MCF 10A (cell line): ENCODE results near the gene CSH1. TPM values are rescaled to one million over a fixed set of nuclear protein-coding genes. Genes with fewer than 3 reads are reported as not detected.
"Not testable (repeated sequence)": the region's sequence is repeated elsewhere in the genome, so short reads cannot be mapped to it uniquely, and the experiment has no call there.

Experiments used
- BruUV-seq: library from RNA; stranded (reverse); fragments of 400-500 nt; replicated peaks from 2 replicates; lab custom pipeline; 2021; lab: Mats Ljungman, UMichigan
- CTCF ChIA-PET: fragments of 300-600 bp; sonication (Branson Sonifier 250); formaldehyde crosslinking; extraction: SDS; loops from one replicate; lab custom pipeline; 2021; ENCODE audit warnings: antibody characterized with exemption, inconsistent platforms; lab: Yijun Ruan, JAX
- POLR2A ChIA-PET: fragments of 300-600, 350-650 bp; sonication (Branson Sonifier 250); formaldehyde crosslinking; extraction: SDS; loops from one replicate; lab custom pipeline; 2020; ENCODE audit warnings: antibody characterized with exemption, inconsistent platforms; lab: Yijun Ruan, JAX
- DNase-seq: peaks from one replicate; pipeline ENCODE4 v3.0.0-alpha.2; 2018; ENCODE audit not compliant: unreplicated experiment
- H3K27ac Mint-ChIP-seq: one replicate; pipeline ENCODE4 v1.8.0; 2022; ENCODE audit warnings: mild to moderate bottlenecking, low read depth, mixed read lengths; ENCODE audit not compliant: unreplicated experiment
- H3K27me3 Mint-ChIP-seq: one replicate; pipeline ENCODE4 v1.8.0; 2022; ENCODE audit warnings: mixed read lengths; ENCODE audit not compliant: insufficient read depth, unreplicated experiment
- H3K36me3 Mint-ChIP-seq: one replicate; pipeline ENCODE4 v1.8.0; 2022; ENCODE audit warnings: mild to moderate bottlenecking, moderate library complexity, mixed read lengths; ENCODE audit not compliant: insufficient read depth, unreplicated experiment
- H3K4me1 Mint-ChIP-seq: one replicate; pipeline ENCODE4 v1.8.0; 2022; ENCODE audit warnings: mixed read lengths; ENCODE audit not compliant: insufficient read depth, unreplicated experiment
- H3K4me3 Mint-ChIP-seq: one replicate; pipeline ENCODE4 v1.8.0; 2022; ENCODE audit warnings: mild to moderate bottlenecking, moderate library complexity, mixed read lengths; ENCODE audit not compliant: unreplicated experiment
- H3K9me3 Mint-ChIP-seq: one replicate; pipeline ENCODE4 v1.8.0; 2022; ENCODE audit warnings: mixed read lengths; ENCODE audit not compliant: unreplicated experiment
- CTCF ChIP-seq: fragments of 200-600 bp; IDR thresholded peaks from one replicate; pipeline ENCODE4 v1.8.0; 2022; ENCODE audit warnings: antibody characterized with exemption, mild to moderate bottlenecking; ENCODE audit not compliant: unreplicated experiment
- intact Hi-C: fragments of 100-400 bp; cut with micrococcal nuclease; formaldehyde crosslinking; loops from 2 replicates; pipeline ENCODE4 v1.14.1; 2022
- total RNA-seq: library from RNA; stranded (reverse); gene quantifications from 2 replicates; pipeline ENCODE4 v1.2.3, GENCODE V29; 2022

CSH1 gene
- total RNA-seq, 1 experiment from 2014 or later = not detected

- TF ChIP-seq CTCF = no peak
- CTCF ChIA-PET = interaction anchor here (0.6 to 1.0 kb wide), 4 partner anchors 9 to 129 kb away, joined by 3 to 4 read pairs (median 4); no protein-coding TSS in a partner anchor
- POLR2A ChIA-PET = no interaction called here
- DNase-seq = no peak
- no peaks in the 10 kb centered on the region for H3K4me1 Mint-ChIP-seq
- no peak overlapping the region for H3K27ac Mint-ChIP-seq
- H3K36me3 Mint-ChIP-seq = no peaks in the 10 kb centered on the region
- H3K4me3 Mint-ChIP-seq = no peak overlapping the region
- intact Hi-C loops = no loop called here
- no TSS peak for BruUV-seq
- no peaks in the 10 kb centered on the region for H3K9me3 Mint-ChIP-seq
- peaks cover 37% of the 10 kb centered on the region for H3K27me3 Mint-ChIP-seq
Measured at GRCh38 chr17:63880706-63881105, 15.7 kb downstream of the CSH1 start.

GRCh38 chr17:63878413-63878812 is 18.0 kb downstream of the CSH1 start:
- DNase-seq, H3K27ac Mint-ChIP-seq, BruUV-seq, H3K36me3 Mint-ChIP-seq, H3K9me3 Mint-ChIP-seq, H3K4me3 Mint-ChIP-seq, H3K4me1 Mint-ChIP-seq, POLR2A ChIA-PET, intact Hi-C loops: not testable (repeated sequence)
- peaks cover 38% of the 10 kb centered on the region for H3K27me3 Mint-ChIP-seq
- CTCF ChIA-PET = interaction anchor here (0.7 kb wide), 1 partner anchor 33 kb away, joined by 3 read pairs; the partner anchor contains the start of gene CSHL1

- BruUV-seq, intact Hi-C loops, CTCF ChIA-PET, H3K4me1 Mint-ChIP-seq, H3K27ac Mint-ChIP-seq, H3K36me3 Mint-ChIP-seq, H3K9me3 Mint-ChIP-seq, POLR2A ChIA-PET, DNase-seq, H3K4me3 Mint-ChIP-seq: not testable (repeated sequence)
- H3K27me3 Mint-ChIP-seq = peaks cover 38% of the 10 kb centered on the region
Measured at GRCh38 chr17:63874693-63875092, 21.7 kb downstream of the CSH1 start.

GRCh38 chr17:63874061-63874626 is 22.2 kb downstream of the CSH1 start:
- H3K4me3 Mint-ChIP-seq, H3K36me3 Mint-ChIP-seq, intact Hi-C loops, H3K9me3 Mint-ChIP-seq, BruUV-seq, H3K27ac Mint-ChIP-seq, DNase-seq, CTCF ChIA-PET, POLR2A ChIA-PET, H3K4me1 Mint-ChIP-seq: not testable (repeated sequence)
- peaks cover 32% of the 10 kb centered on the region for H3K27me3 Mint-ChIP-seq

GRCh38 chr17:63873577-63873976 is 22.8 kb downstream of the CSH1 start, which contains the start of gene CSH2:
Gene CSH2 (minus strand): TSS chr17:63873677. CDS start chr17:63873614, 63 bp downstream.
- H3K36me3 Mint-ChIP-seq, H3K9me3 Mint-ChIP-seq, H3K4me1 Mint-ChIP-seq, H3K27ac Mint-ChIP-seq, CTCF ChIA-PET, DNase-seq, BruUV-seq, H3K4me3 Mint-ChIP-seq, intact Hi-C loops, POLR2A ChIA-PET: not testable (repeated sequence)
- peaks cover 26% of the 10 kb centered on the region for H3K27me3 Mint-ChIP-seq

- intact Hi-C loops, BruUV-seq, POLR2A ChIA-PET, H3K4me3 Mint-ChIP-seq, H3K4me1 Mint-ChIP-seq, H3K9me3 Mint-ChIP-seq, CTCF ChIA-PET, H3K36me3 Mint-ChIP-seq, H3K27ac Mint-ChIP-seq, DNase-seq: not testable (repeated sequence)
- peaks cover 14% of the 10 kb centered on the region for H3K27me3 Mint-ChIP-seq
Measured at GRCh38 chr17:63871646-63872365, 24.6 kb downstream of the CSH1 start.

GRCh38 chr17:63870292-63870665 is 26.1 kb downstream of the CSH1 start:
- CTCF ChIA-PET, POLR2A ChIA-PET, H3K4me1 Mint-ChIP-seq, H3K9me3 Mint-ChIP-seq, H3K27me3 Mint-ChIP-seq, BruUV-seq, H3K4me3 Mint-ChIP-seq, H3K27ac Mint-ChIP-seq, H3K36me3 Mint-ChIP-seq, intact Hi-C loops, DNase-seq: not testable (repeated sequence)
